WTC11 (cell line): ENCODE data around the gene MAX. TPM values are rescaled to one million over a fixed set of nuclear protein-coding genes. Genes with fewer than 3 reads are reported as not detected.

ENCODE experiments used
- ATAC-seq: fragments of 200-7000 bp; cut with Tn5 transposase; 2 replicates; pipeline ENCODE4 v1.10.0; 2021; ENCODE audit warnings: mild to moderate bottlenecking, moderate library complexity
- CTCF ChIA-PET: fragments of 300-600 bp; sonication (Branson Sonifier 250); formaldehyde crosslinking; loops from one replicate; lab custom pipeline; 2021; ENCODE audit warnings: antibody characterized with exemption; lab: Charles Lee
- POLR2A ChIA-PET: fragments of 350-600 bp; sonication (Branson Sonifier 250); formaldehyde crosslinking; loops from one replicate; lab custom pipeline; 2021; ENCODE audit warnings: antibody characterized with exemption; lab: Charles Lee
- DNase-seq: peaks from one replicate; pipeline ENCODE4 v3.0.0; 2021; ENCODE audit warnings: low spot score
- H3K27ac Mint-ChIP-seq: 2 replicates; pipeline ENCODE4 v1.8.0; 2021; ENCODE audit warnings: mixed read lengths
- H3K27me3 Mint-ChIP-seq: 2 replicates; pipeline ENCODE4 v1.8.0; 2021; ENCODE audit warnings: low read depth, mild to moderate bottlenecking, moderate library complexity, mixed read lengths
- H3K36me3 Mint-ChIP-seq: 2 replicates; pipeline ENCODE4 v1.8.0; 2021; ENCODE audit warnings: mixed read lengths
- H3K4me1 Mint-ChIP-seq: 2 replicates; pipeline ENCODE4 v1.8.0; 2022; ENCODE audit warnings: mixed read lengths
- H3K4me3 Mint-ChIP-seq: 2 replicates; pipeline ENCODE4 v1.8.0; 2021; ENCODE audit warnings: mild to moderate bottlenecking, moderate library complexity, mixed read lengths
- H3K9me3 Mint-ChIP-seq: 2 replicates; pipeline ENCODE4 v1.8.0; 2021; ENCODE audit warnings: mixed read lengths
- ARID4B ChIP-seq: sonication (generic); formaldehyde crosslinking; IDR thresholded peaks from 2 replicates; pipeline ENCODE4 v1.8.0; 2023; ENCODE audit warnings: missing genetic modification reagents, mild to moderate bottlenecking, borderline replicate concordance
- ATF1 ChIP-seq: sonication (generic); formaldehyde crosslinking; IDR thresholded peaks from 2 replicates; pipeline ENCODE4 v1.8.1; 2023; ENCODE audit warnings: mild to moderate bottlenecking, moderate library complexity, missing genetic modification reagents
- CDX4 ChIP-seq: fragments of 250-450 bp; sonication (Bioruptor Pico); IDR thresholded peaks from 2 replicates; pipeline ENCODE4 v1.9.0; 2021; ENCODE audit warnings: moderate library complexity, mild to moderate bottlenecking, inconsistent platforms, borderline replicate concordance
- CTCF ChIP-seq: fragments of 200-600 bp; IDR thresholded peaks from 2 replicates; pipeline ENCODE4 v1.8.0; 2022; ENCODE audit warnings: antibody characterized with exemption
- EMX1 ChIP-seq: fragments of 250-450 bp; sonication (Bioruptor Pico); IDR thresholded peaks from 2 replicates; pipeline ENCODE4 v1.8.0; 2021; ENCODE audit warnings: mild to moderate bottlenecking
- GABPB1 ChIP-seq: sonication (generic); formaldehyde crosslinking; IDR thresholded peaks from 2 replicates; pipeline ENCODE4 v1.8.1; 2023; ENCODE audit warnings: mild to moderate bottlenecking, missing genetic modification reagents
- KAT7 ChIP-seq: sonication (generic); formaldehyde crosslinking; IDR thresholded peaks from 2 replicates; pipeline ENCODE4 v1.8.1; 2023; ENCODE audit warnings: missing genetic modification reagents, mild to moderate bottlenecking, borderline replicate concordance
- MAX ChIP-seq: sonication (generic); formaldehyde crosslinking; IDR thresholded peaks from 2 replicates; pipeline ENCODE4 v1.8.0; 2022; ENCODE audit warnings: mild to moderate bottlenecking, missing genetic modification reagents
- NR3C1 ChIP-seq: sonication (generic); formaldehyde crosslinking; conservative IDR thresholded peaks from 2 replicates; pipeline ENCODE4 v1.8.1; 2023; ENCODE audit warnings: low read depth, mild to moderate bottlenecking, missing genetic modification reagents
- SMAD3 ChIP-seq: sonication (generic); formaldehyde crosslinking; IDR thresholded peaks from 2 replicates; pipeline ENCODE4 v1.8.0; 2022; ENCODE audit warnings: missing genetic modification reagents, mild to moderate bottlenecking, borderline replicate concordance
- SMAD4 ChIP-seq: sonication (generic); formaldehyde crosslinking; IDR thresholded peaks from 2 replicates; pipeline ENCODE4 v1.8.0; 2022; ENCODE audit warnings: mild to moderate bottlenecking, missing genetic modification reagents
- STAT6 ChIP-seq: sonication (generic); formaldehyde crosslinking; conservative IDR thresholded peaks from 2 replicates; pipeline ENCODE4 v1.8.1; 2023; ENCODE audit warnings: mild to moderate bottlenecking, low read depth, missing genetic modification reagents, moderate library complexity
- TCF7 ChIP-seq: sonication (generic); formaldehyde crosslinking; IDR thresholded peaks from 2 replicates; pipeline ENCODE4 v1.8.0; 2022; ENCODE audit warnings: mild to moderate bottlenecking, low read depth, missing genetic modification reagents, moderate library complexity
- ZNF232 ChIP-seq: sonication (generic); formaldehyde crosslinking; IDR thresholded peaks from 2 replicates; pipeline ENCODE4 v1.8.0; 2022; ENCODE audit warnings: mild to moderate bottlenecking, missing genetic modification reagents
- ZNF281 ChIP-seq: sonication (generic); formaldehyde crosslinking; IDR thresholded peaks from 2 replicates; pipeline ENCODE4 v1.8.0; 2023; ENCODE audit warnings: mild to moderate bottlenecking, missing genetic modification reagents
- ZNF532 ChIP-seq: fragments of 250-450 bp; sonication (Bioruptor Pico); IDR thresholded peaks from 2 replicates; pipeline ENCODE4 v1.9.0; 2021; ENCODE audit warnings: mild to moderate bottlenecking, borderline replicate concordance
- total RNA-seq: library from RNA; stranded (reverse); gene quantifications from 3 replicates; pipeline ENCODE4 v1.2.3, GENCODE V29; 2021

MAX gene
- total RNA-seq, 1 experiment from 2014 or later, result 58.5 TPM

- Mint-ChIP-seq H3K4me1 (peaks cover 20% of the 10 kb centered on the region), H3K9me3 (peaks cover 5% of the 10 kb centered on the region; the same call in 1 of the 2 replicates), H3K36me3 (no peaks in the 10 kb centered on the region)
- CTCF ChIA-PET, result no interaction called here
- TF ChIP-seq SMAD3 (CRISPR knock-in tag) (no peak), SMAD4 (CRISPR knock-in tag) (no peak), ZNF281 (no peak), KAT7 (CRISPR knock-in tag) (no peak), ZNF532 (no peak), EMX1 (no peak), STAT6 (no peak), CTCF (no peak), ATF1 (no peak), CDX4 (CRISPR knock-in tag) (no peak), NR3C1 (CRISPR knock-in tag) (no peak), ARID4B (no peak), MAX (CRISPR knock-in tag) (no peak), GABPB1 (no peak), ZNF232 (CRISPR knock-in tag) (no peak), TCF7 (CRISPR knock-in tag) (no peak)
- TF ChIP-seq, all 79 proteins: peak for 0
- no peaks in the 10 kb centered on the region for H3K27me3 Mint-ChIP-seq
- DNase-seq (no peak), ATAC-seq (no peak)
- H3K4me3 Mint-ChIP-seq, result no peak overlapping the region
- H3K27ac Mint-ChIP-seq, result no peak overlapping the region
- POLR2A ChIA-PET, result interaction anchor here (0.6 kb wide), 1 partner anchor 243 kb away, joined by 4 read pairs; no protein-coding TSS in a partner anchor
These were observed 49.3 kb upstream of the MAX start for GRCh38 chr14:65151609-65151956.
